BJ (cell line): ENCODE measurements around the gene PDS5B. TPM values are rescaled to one million over a fixed set of nuclear protein-coding genes. Genes with fewer than 3 reads are reported as not detected.

ENCODE experiments used
- CTCF ChIA-PET: fragments of 350-600 bp; formaldehyde crosslinking; extraction: SDS; loops from one replicate; lab custom pipeline; 2021; ENCODE audit warnings: antibody characterized with exemption, inconsistent platforms; lab: Yijun Ruan, JAX
- POLR2A ChIA-PET: fragments of 300-600 bp; sonication (Branson Sonifier 250); formaldehyde crosslinking; extraction: SDS; loops from one replicate; lab custom pipeline; 2021; ENCODE audit warnings: antibody characterized with exemption; lab: Charles Lee
- DNase-seq: peaks from one replicate; pipeline ENCODE4 v3.0.0-alpha.2; 2011; ENCODE audit warnings: low read depth
- H3K27me3 ChIP-seq: 2 replicates; pipeline ENCODE4 v1.6.0; 2011; ENCODE audit warnings: low read length; ENCODE audit not compliant: control insufficient read depth, insufficient read depth
- H3K36me3 ChIP-seq: 2 replicates; pipeline ENCODE4 v1.5.1; 2011; ENCODE audit warnings: low read length; ENCODE audit not compliant: control insufficient read depth, insufficient read depth
- H3K4me3 ChIP-seq: 2 replicates; pipeline ENCODE4 v1.5.1; 2011; ENCODE audit warnings: low read depth, mild to moderate bottlenecking, control low read depth, low read length
- CTCF ChIP-seq: IDR thresholded peaks from 2 replicates; pipeline ENCODE4 v1.5.1; 2011; ENCODE audit warnings: low read depth, mild to moderate bottlenecking, control low read depth, inconsistent platforms, low read length, moderate library complexity; ENCODE audit not compliant: insufficient read depth
- polyA plus RNA-seq: library from polyadenylated mRNA; depleted of rRNA; stranded (reverse); fragments of >200 nt; gene quantifications from 2 replicates; pipeline ENCODE4 v1.2.3, GENCODE V29; 2011

PDS5B gene
- polyA plus RNA-seq, 1 experiment, result 3.9 TPM

GRCh38 chr13:32754179-32754578 lies 167.9 kb downstream of the PDS5B start:
- ChIA-PET POLR2A (no interaction called here), CTCF (no interaction called here)
- no peak for TF ChIP-seq CTCF
- no peaks in the 10 kb centered on the region for H3K27me3 ChIP-seq
- H3K4me3 ChIP-seq, result no peak overlapping the region
- H3K36me3 ChIP-seq, result no peaks in the 10 kb centered on the region; the same call in none of the 2 replicates
- no peak for DNase-seq

DNA sequence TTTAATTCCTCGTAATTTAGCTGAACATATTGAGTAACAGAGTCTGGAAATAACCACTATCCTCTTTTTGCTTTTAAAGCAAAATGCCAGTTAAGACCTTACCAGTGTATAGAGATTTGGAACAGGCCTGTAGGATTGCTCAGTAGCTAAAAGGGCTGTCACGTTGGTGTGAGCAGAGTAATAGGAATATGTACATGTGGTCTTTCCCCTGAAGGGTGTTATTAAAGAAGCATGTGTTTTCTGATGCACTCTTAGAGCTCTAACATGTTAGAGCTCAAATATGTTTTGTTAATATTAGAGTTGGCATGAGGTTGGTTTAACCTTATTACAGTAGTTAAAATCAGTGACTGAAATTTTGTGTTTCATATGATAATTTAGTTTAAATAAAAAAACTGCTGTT lies 172.9 kb downstream of the PDS5B start:
- ChIA-PET CTCF (no interaction called here), POLR2A (no interaction called here)
- no peaks in the 10 kb centered on the region; the same call in none of the 2 replicates for H3K36me3 ChIP-seq
- no peak for DNase-seq
- no peak for TF ChIP-seq CTCF
- H3K27me3 ChIP-seq, result no peaks in the 10 kb centered on the region
- no peak overlapping the region for H3K4me3 ChIP-seq

GRCh38 chr13:32761472-32761871 lies 175.2 kb downstream of the PDS5B start:
- H3K36me3 ChIP-seq, result no peaks in the 10 kb centered on the region; the same call in none of the 2 replicates
- H3K4me3 ChIP-seq, result no peak overlapping the region
- ChIA-PET CTCF (no interaction called here), POLR2A (no interaction called here)
- no peaks in the 10 kb centered on the region for H3K27me3 ChIP-seq
- no peak for TF ChIP-seq CTCF
- DNase-seq, result no peak

DNA sequence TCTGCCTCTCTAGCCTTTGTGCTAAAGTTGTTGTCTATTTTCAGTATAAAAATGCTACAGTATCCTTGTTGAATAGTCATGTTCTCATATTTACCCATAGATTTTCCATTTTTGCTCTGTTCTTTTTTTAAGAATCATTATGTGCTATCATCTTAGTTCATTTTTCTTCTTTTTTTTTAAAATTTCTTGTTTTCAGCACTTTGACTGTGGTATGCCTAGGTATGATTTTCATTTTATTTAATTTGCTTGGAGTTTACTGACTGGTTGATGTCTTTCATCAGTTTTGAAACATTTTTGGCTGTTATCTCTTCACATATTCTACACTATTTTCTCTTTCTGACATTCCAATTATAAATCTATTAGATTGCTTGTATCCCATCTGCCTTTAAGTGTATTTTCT lies 192.9 kb downstream of the PDS5B start:
- no peak for DNase-seq
- POLR2A ChIA-PET, result interaction anchor here (0.6 kb wide), 1 partner anchor 1005 kb away, joined by 3 read pairs; no protein-coding TSS in a partner anchor
- no peaks in the 10 kb centered on the region for H3K27me3 ChIP-seq
- CTCF ChIA-PET, result no interaction called here
- TF ChIP-seq CTCF, result no peak
- H3K4me3 ChIP-seq, result no peak overlapping the region
- no peaks in the 10 kb centered on the region for H3K36me3 ChIP-seq

DNA sequence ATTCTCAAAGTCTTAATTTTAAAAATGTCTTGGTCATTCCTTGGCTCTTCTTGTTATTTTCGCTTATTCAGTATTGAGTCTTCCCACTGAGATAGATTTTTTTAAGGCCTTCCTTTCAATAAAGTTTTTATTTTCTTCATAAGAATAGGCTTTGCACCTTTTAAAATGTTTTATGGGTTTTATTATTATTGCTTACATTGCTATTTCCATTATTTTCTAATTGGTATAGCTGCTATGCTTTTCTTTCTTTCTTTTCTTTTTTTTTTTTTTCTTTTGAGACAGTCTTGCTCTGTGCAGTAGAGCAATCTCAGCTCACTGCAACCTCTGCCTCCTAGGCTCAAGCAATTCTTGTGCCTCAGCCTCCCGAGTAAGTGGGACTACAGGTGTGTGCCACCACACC lies 195.7 kb downstream of the PDS5B start:
- DNase-seq, result no peak
- H3K36me3 ChIP-seq, result no peaks in the 10 kb centered on the region
- TF ChIP-seq CTCF, result no peak
- ChIA-PET POLR2A (no interaction called here), CTCF (no interaction called here)
- H3K4me3 ChIP-seq, result no peak overlapping the region
- no peaks in the 10 kb centered on the region for H3K27me3 ChIP-seq
